LHCN-M2 (cell line): Measurements from ENCODE around the gene TRIM17. TPM values are rescaled to one million over a fixed set of nuclear protein-coding genes. Genes with fewer than 3 reads are reported as not detected.

Source experiments
- DNase-seq: peaks from one replicate; pipeline ENCODE4 v3.0.0-alpha.2; 2012; ENCODE audit warnings: low read depth
- total RNA-seq: library from RNA; depleted of rRNA; stranded (reverse); fragments of >200 nt; gene quantifications from 2 replicates; pipeline ENCODE4 v1.2.3, GENCODE V29; 2014

The TRIM17 gene
- total RNA-seq, 1 experiment from 2014 or later, result not detected

GRCh38 chr1:228401782-228402640 is 14.7 kb downstream of the TRIM17 start:
- DNase-seq, result no peak

- no peak for DNase-seq
These were observed 15.8 kb downstream of the TRIM17 start for GRCh38 chr1:228400692-228401454.

- no peak for DNase-seq
These were observed 16.4 kb downstream of the TRIM17 start for GRCh38 chr1:228400237-228400651.

DNA sequence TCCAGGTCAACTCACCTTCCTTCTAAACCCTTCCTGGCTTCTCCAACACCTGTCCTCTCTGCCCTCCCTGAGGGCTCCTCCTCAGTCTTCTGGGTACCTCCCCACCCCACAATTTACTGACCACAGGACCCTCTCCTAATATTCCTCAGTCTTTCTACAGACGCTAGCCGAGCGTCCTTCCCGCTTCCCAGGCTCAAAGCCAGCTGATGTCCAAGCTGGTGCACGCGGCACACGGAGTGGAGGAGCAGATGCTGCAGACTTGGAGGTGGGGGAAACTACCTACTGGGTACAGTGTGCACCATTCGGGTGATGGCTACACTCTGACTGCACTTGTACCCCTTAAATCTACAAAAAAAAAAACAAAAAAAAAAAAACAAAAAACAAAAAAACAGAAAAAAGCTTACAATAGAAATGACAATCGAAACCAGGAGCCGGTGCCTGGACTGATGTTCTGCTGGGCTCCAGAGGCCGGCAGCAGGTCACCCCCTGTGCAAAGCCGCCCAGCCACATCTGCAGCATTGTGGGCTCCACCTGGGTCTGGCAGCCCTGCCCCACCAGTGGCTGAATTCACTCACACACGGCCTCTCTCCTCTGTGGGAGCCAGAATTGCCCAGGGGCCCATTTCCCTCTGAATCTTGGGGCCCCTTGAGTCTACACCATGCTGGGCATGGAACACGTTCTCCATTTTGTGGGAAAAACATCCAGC is 17.0 kb downstream of the TRIM17 start:
- no peak for DNase-seq

GRCh38 chr1:228398741-228399461 is 17.8 kb downstream of the TRIM17 start:
- no peak for DNase-seq

DNA sequence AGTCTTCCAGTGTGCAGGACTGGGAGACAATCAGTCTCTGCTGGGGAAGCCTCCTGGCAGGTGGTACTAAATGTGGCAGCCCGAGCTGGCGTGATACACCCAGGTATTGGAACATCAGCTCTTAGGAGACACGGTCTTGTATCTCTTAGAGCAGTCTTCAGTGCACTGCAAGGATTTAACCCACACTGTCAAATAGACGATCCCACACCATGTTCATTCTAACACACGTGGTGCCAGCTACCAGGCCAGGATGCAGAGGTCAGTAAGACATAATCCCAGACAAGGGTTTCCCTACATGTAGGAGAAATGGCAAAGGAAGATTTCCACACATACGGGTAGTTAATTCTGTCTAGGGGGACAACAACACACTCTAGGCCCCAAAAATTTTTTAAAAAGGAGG is 18.7 kb downstream of the TRIM17 start:
- DNase-seq, result no peak

DNA sequence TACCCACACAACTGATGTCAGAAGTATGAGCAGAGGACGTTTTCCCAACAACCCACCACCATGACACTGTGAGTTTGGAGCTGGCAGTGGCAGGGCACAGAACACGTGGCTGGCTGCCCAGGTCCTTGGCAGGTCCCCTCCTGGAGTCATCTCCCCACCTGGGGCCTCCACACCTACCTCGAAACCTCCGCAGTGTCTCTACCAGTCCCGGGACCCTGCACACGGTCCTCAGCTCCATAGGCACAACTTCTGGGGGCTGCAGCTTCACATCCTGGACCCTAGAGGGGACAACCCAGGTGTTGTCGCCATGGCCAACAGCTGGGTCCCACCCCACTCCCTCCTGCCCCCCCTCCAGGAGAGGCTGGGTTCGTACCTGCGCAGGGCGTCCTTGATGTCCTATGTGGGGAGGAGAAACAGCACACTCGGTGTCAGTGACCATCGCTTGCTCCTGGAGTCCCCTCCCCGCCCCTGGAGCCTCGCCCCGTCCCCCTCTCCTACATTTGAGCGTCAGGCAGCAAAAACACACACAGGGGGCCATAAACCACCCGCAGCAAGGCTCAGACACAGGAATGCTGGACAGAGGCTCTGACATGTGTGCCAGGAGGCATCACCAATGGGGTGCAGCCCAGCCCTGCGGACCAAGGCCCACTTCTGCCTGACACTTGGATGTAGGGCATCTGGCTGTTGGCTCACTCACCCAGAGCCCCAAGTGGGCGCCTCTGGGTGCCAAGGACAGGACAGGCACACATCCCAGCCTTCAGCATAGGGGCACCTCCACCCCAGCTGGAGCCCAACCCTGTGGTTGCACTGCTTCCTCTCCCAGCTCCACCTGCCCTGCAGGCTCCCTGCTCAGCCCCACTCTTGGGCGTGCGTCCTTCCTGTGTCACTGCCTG is 19.6 kb downstream of the TRIM17 start:
- no peak for DNase-seq

GRCh38 chr1:228394571-228395394 is 21.9 kb downstream of the TRIM17 start:
- DNase-seq, result no peak

DNA sequence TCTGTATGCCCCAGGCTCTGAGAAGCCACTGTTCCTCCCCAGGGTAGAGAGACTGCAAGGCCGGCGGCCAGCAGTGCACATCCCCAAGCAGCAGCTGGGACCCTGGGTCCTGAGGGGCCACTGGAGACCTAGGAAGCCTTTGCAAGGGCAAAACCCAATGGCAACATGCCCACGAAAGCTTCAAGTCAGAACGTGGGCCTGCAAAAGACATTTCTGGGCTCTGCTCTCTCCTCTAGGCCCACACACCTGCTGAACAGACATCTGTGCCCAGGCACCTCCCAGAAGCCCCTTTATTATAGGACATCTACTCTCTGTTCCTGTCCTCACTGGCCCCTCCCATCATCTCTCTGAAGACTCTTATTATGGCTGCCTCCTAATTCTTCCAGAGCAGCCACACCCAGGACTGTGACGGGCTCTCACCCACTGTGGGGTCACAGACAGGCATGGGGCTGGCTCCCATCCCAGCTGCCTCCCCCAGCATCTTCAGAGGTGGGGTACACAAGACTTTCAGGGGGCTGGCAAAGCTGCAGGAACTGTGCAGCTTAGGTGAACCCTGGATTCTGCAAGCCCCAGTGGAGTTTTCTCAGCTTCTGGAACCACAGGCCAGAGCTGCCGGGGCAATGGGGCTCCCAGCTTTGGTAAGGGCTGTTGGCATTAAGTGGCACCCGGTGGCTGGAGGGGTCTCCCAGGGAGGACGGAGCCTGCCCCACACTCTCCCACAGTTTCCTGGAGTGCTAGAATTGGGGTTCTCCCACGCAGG is 22.7 kb downstream of the TRIM17 start:
- no peak for DNase-seq

- no peak for DNase-seq
These were observed 23.4 kb downstream of the TRIM17 start for GRCh38 chr1:228393268-228393701.

DNA sequence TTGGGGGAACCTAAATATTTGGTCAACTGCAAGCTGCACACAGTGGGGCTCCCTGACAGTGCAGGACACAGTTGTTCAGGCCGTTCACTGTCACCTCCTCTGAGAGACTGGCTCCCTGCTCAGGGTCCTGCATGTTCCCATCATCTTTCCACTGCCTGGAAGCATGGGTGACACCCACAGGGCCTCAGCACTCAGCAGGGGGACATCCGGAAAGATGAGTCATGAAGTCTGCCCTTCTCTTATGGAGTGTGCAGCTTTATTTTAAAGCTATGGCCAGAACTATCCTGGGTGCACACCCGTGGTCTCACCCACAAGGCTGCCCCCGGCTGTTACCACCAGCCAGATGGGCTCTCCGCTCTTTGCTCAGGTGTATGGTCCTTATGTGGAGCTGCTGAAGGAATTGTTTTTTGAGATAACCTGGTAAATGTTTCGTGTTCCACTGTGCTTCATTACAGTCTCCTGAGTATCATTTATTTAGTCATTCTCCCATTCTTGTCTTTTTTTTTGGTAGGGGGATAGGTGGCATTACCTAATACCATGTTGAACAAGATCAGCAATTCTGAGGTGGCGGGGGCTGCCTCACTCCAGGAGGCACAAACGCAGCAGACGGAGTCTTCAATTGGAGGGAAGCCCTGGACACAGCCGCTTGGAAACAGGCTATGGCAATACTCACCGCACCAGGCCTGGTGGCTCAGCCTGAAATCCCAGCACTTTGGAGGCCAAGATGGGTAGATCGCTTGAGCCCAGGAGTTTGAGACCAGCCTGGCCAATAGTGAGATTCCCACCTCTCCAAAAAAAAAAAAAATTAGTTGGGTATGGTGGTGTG is 24.3 kb downstream of the TRIM17 start:
- no peak for DNase-seq

DNA sequence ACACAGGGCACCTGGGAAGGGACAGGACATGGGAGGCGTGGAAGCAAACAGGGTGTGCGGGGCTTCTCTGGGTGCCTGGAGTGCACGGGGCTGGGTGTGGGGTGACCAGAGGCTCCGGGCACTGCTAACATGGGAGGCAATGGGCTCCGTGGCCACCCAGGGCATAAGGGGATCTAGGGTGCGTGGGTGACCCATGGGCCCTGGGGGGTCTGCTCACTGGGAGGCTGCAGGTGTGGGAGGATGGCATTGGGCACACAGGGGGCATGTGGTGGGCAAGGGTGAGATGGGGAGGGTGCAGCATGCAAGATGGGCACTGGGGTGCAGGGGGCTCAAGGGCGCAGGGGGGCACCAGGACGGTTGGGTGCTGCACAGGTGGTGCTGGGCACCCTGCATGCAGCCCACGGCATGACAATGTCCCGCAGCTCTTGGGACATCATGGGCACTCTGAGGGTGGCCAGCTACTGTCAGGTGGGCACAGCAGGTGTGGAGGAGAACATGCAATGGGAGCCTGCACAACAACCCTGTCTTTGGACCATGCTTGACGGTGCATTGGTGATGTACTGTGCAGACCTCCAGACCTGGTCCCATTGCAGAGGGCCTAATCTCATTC is 25.1 kb downstream of the TRIM17 start:
- no peak for DNase-seq

- no peak for DNase-seq
These were observed 26.0 kb downstream of the TRIM17 start for GRCh38 chr1:228390649-228391048.

DNA sequence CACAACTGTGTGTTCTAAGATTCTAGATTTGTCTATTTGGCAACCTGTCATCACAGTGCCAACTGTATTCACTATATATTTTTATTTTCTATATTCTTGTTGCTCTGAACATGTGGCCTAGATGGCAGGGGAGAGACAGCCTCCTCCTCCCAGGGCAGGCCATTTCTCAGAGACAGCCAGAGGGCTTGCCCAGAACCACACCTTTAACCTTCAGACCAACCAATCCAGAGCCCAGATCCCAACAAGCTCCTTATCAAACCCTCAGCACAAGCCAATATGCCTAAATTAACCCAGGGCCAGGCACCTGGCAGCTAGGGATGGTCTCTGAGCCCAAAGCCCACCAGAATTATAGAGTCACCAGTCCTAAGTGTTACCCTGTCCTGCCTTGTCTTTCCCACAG is 29.3 kb downstream of the TRIM17 start:
- DNase-seq, result no peak

- no peak for DNase-seq
These were observed 31.4 kb downstream of the TRIM17 start for GRCh38 chr1:228385232-228385631.

- DNase-seq, result no peak
These were observed 32.9 kb downstream of the TRIM17 start for GRCh38 chr1:228383773-228384172.

- no peak for DNase-seq
These were observed 35.3 kb downstream of the TRIM17 start for GRCh38 chr1:228381356-228381755.
